Prostate gland (tissue), 2 donors: ENCODE data around the gene ING5. TPM values are rescaled to one million over a fixed set of nuclear protein-coding genes. Genes with fewer than 3 reads are reported as not detected.

Source experiments
- DNase-seq: peaks from one replicate; pipeline ENCODE4 v3.0.0-alpha.2; 2019; ENCODE audit warnings: low spot score
- H3K27ac ChIP-seq, 2 donors: fragments of 200-600 bp; sonication (generic); 2 replicates each; pipeline ENCODE4 v1.5.1; 2017 to 2019
- H3K27me3 ChIP-seq: fragments of 200-600 bp; sonication (generic); replicated peaks from 2 replicates; pipeline ENCODE4 v1.5.1; 2019; ENCODE audit not compliant: insufficient read depth
- H3K36me3 ChIP-seq, 2 donors: fragments of 200-600 bp; sonication (generic); 1 replicate in 1 of 2; 2 replicates in 1 of 2; pipeline versions ENCODE4 v1.5.1 to v1.8.1; 2017 to 2019
- H3K4me1 ChIP-seq: fragments of 200-600 bp; sonication (generic); replicated peaks from 2 replicates; pipeline ENCODE4 v1.5.1; 2019
- H3K4me3 ChIP-seq, 2 donors: fragments of 200-600 bp; sonication (generic); 2 replicates each; pipeline ENCODE4 v1.5.1; 2017 to 2019
- H3K9me3 ChIP-seq: fragments of 200-600 bp; sonication (generic); 2 replicates; pipeline ENCODE4 v1.5.1; 2017
- CTCF ChIP-seq, 4 experiments: fragments of 200-600 bp in 2 of 4; fragments of 450-650 bp in 2 of 4; sonication (generic) in 2 of 4; IDR thresholded peaks; 1 replicate in 3 of 4; 2 replicates in 1 of 4; pipeline ENCODE4 v1.5.1; 2016 to 2019; ENCODE audit warnings: antibody characterized with exemption in 4 of 4, mild to moderate bottlenecking in 2 of 4, moderate library complexity in 2 of 4
- POLR2A ChIP-seq: fragments of 450-650 bp; IDR thresholded peaks from one replicate; pipeline ENCODE4 v1.6.1; 2016; ENCODE audit warnings: antibody characterized with exemption, mild to moderate bottlenecking
- POLR2AphosphoS5 ChIP-seq: sonication (generic); formaldehyde crosslinking; IDR thresholded peaks from one replicate; pipeline ENCODE4 v1.6.1; 2017; ENCODE audit warnings: antibody characterized with exemption
- WGBS: methylation state at CpG from one replicate; pipeline ENCODE4 v1.1.5; 2018; 5-methylcytosine and 5-hydroxymethylcytosine counted together
- intact Hi-C: fragments of 100-400 bp; cut with DNase I; formaldehyde crosslinking; loops from one replicate; pipeline ENCODE4 v1.14.2; 2022
- total RNA-seq, 2 donors: library from RNA; depleted of rRNA; stranded (reverse); fragments of >200 nt; gene quantifications; one replicate each; pipeline ENCODE4 v1.1.0, GENCODE V29; 2016

ING5 gene
- total RNA-seq, 2 donors from 2014 or later, result 65.6 to 84.8 TPM

GRCh38 chr2:241720560-241720959 is 18.7 kb downstream of the ING5 start:
- no peaks in the 10 kb centered on the region for H3K27me3 ChIP-seq
- 87% methylated on average over 15 of the region's 15 CpGs for WGBS
- TF ChIP-seq POLR2AphosphoS5 (no peak), POLR2A (no peak), CTCF (IDR thresholded peaks at IDR 0.05) (no peak)
- H3K9me3 ChIP-seq, result no peaks in the 10 kb centered on the region
- H3K4me3 ChIP-seq, result no peak overlapping the region
- H3K27ac ChIP-seq, result no peak overlapping the region
- intact Hi-C loops, result no loop called here
- H3K4me1 ChIP-seq, result no peaks in the 10 kb centered on the region
- H3K36me3 ChIP-seq, result peaks cover 0 to 13% of the 10 kb centered on the region in 2 donors
- DNase-seq, result no peak

- Histone ChIP-seq H3K4me3 (no peak overlapping the region), H3K36me3 (peaks cover 0 to 13% of the 10 kb centered on the region in 2 donors), H3K9me3 (no peaks in the 10 kb centered on the region), H3K27ac (no peak overlapping the region), H3K27me3 (no peaks in the 10 kb centered on the region), H3K4me1 (no peaks in the 10 kb centered on the region)
- DNase-seq, result no peak
- 87% methylated on average over 12 of the region's 12 CpGs for WGBS
- intact Hi-C loops, result no loop called here
- TF ChIP-seq CTCF (IDR thresholded peaks at IDR 0.05) (no peak), POLR2AphosphoS5 (no peak), POLR2A (no peak)
Measured at GRCh38 chr2:241721852-241722251, 20.0 kb downstream of the ING5 start.

- Histone ChIP-seq H3K27me3 (no peaks in the 10 kb centered on the region), H3K27ac (no peak overlapping the region), H3K36me3 (peaks cover 0 to 13% of the 10 kb centered on the region in 2 donors), H3K4me1 (no peaks in the 10 kb centered on the region), H3K9me3 (no peaks in the 10 kb centered on the region), H3K4me3 (no peak overlapping the region)
- DNase-seq, result no peak
- WGBS, result 95% methylated on average over 21 of the region's 21 CpGs
- intact Hi-C loops, result no loop called here
- TF ChIP-seq CTCF (IDR thresholded peaks at IDR 0.05) (no peak), POLR2AphosphoS5 (no peak), POLR2A (no peak)
Measured at GRCh38 chr2:241722896-241723454, 21.1 kb downstream of the ING5 start.

- no peaks in the 10 kb centered on the region for H3K27me3 ChIP-seq
- no peaks in the 10 kb centered on the region for H3K9me3 ChIP-seq
- no peaks in the 10 kb centered on the region for H3K4me1 ChIP-seq
- intact Hi-C loops, result no loop called here
- no peak overlapping the region for H3K27ac ChIP-seq
- H3K4me3 ChIP-seq, result no peak overlapping the region
- WGBS, result 93% methylated on average over 41 of the region's 41 CpGs
- TF ChIP-seq POLR2A (no peak), POLR2AphosphoS5 (no peak), CTCF (IDR thresholded peaks at IDR 0.05) (peak in 2 of 4 experiments; percentile 18 to 40)
- H3K36me3 ChIP-seq, result peaks cover 0 to 7% of the 10 kb centered on the region in 2 donors
- DNase-seq, result no peak
Measured at GRCh38 chr2:241724259-241724974, 22.6 kb downstream of the ING5 start.
